ENCODE data around the gene MPND.

The MPND gene

DNA sequence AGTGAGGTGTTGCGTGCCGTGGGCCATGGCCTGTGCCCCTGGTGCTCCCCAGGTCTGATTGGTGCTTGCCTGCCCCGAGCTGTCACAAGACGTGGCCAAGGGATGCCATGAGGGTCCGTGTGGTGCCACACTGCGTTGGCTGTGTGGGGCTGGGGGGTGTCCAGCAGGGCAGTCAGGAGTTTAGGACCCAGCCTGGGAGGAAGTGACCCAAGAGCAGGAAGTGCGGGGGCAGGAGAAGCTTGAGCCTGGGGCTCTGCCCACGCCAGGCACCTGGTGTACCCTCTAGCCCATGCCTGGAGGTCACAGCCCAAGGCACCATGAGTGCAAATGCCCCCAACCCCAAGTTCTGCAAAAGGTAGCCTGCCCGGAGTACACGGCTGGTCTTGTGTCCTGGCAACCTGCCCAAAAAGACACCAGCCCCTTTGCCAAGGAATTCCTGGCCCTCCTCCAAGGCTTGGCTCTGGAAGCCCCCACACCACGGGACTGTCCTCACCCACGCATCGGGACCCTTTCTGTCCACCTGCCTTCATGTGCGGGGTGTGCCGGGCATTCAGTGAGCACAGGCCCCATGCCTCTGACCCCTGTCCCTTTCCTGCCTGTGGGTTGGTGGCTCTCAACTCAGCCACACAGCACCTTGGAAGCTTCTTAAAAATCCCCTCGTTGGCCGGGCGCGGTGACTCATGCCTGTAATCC, 24.9 kb downstream of the MPND start:
- DNase-seq: no peak

DNA sequence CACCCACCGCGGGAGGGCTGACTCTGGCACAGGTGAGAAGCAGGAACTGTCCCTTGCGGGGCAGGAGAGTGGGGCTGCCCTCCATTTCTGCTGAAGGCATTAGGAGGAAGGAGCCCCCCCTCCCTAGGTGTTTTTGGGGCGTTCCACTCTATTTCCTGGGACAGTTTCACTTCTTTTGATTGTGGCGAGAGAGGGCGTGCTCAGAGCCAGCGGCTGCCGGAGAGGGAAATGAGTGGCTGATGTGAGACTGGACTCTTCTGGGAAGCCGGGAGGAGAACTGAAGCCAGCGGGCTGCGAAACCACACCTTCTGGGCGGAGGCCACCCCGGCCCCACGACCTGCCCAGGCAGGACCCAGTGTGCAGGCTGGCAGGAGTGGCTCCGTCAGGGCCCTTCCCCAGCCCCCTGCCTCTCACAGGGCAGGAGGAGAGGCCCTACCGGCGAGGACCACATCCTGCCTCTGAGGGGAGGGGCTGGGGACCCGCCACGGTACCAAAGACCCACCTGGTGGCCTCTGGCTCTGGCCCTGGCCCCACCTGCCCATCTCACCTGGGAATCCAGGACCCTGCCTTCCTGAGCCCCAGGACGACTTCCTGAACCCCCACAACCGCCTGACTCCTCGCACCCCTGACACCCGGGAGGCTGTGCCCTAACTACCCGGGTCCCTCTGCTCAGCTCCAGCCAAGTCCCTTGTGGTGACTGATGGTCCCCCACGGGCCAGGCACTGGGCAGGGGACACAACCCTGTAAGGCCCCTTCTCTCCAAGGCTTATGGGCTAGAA, 25.9 kb downstream of the MPND start:
- DNase-seq: no peak

DNA sequence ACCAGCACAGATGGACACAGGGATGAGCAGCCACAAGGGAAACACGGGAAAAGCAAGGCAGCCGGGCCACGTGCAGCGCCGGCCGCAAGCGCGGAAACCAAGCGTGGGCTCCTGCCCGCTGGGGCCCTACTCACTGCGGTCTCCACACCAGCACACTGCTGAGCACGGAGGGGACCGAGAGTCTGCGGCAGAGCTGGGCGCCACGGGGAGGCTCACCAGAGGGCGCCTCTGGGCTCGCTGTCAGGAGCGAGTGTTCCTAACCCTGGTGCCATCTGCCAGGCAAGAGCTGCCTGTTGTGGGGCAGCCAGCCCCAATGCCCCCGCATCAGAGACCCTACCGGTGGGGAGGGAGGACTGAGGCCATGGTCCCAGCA, 26.5 kb downstream of the MPND start:
- DNase-seq: no peak

DNA sequence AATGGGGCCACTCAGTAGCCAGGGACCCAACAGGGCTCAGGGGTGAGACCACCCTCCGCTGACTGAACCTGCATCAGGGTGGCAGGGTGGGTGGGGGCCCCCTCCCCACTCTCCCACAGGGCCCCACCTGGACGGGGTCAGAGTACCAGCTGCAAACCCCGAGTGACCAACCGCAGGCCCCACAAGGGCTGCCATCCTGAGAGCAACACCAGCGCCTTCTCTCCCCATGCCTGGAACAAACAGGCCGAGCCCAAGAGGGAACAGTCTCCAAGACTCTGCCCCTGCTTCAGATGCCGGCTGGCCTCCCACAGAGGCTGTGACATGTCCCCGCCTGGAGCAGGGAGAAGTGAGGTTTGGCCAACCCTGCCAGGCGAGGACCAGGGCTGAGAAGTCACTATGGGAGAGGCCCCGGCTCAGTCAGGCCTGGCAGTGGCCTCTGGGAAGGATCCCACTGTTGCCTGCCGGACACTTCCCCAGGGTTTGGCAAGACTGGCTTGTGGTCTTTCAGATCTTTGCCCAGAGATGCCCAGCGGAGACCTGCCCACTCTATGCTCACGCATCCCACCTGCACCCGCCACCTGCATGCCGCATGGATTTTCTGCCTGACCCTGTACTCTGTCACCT, 27.2 kb downstream of the MPND start:
- DNase-seq: no peak

DNA sequence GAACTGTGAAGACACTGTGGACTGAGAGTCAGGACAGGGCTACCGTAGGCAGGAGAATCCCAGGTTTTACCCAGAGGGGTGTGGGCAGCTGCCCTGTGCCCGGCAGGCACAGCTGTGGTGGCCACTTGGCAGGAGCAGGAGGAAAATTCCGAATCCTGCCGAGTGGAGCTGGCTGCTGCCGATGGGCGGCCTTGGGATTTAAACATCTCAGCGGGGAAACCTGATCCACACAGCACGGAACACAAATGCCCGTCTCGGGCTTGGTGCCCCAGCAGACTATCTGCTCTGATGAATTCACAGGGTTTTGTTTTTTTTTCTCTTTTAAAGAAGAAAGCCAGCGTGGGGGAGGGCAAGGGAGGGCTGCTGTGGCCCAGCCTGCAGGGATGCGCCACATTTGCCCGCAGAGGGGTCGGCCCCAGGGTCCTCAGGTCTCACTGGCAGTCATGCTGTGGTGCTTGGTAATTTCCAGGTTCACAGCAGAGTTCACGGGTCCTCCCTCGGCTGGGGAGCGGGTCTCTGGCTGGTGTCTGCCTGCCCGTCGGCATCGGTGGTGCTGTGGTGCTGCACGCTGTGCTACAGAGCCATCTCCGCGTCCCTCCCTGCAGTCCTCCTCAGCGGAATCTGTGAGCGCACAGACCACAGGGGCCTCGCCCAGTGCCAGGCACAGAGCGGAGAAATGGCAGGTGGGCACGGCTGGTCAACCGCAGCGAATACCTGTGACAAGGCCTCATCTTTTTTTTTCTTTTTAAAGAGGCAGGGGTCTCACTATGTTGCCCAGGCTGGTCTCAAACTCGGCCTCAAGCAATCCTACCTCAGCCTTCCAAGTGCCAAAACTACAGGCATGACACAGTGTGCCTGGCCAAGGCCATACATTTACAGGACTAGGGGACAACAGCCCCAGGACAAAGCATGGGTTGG, 28.1 kb downstream of the MPND start:
- no peak for DNase-seq

DNA sequence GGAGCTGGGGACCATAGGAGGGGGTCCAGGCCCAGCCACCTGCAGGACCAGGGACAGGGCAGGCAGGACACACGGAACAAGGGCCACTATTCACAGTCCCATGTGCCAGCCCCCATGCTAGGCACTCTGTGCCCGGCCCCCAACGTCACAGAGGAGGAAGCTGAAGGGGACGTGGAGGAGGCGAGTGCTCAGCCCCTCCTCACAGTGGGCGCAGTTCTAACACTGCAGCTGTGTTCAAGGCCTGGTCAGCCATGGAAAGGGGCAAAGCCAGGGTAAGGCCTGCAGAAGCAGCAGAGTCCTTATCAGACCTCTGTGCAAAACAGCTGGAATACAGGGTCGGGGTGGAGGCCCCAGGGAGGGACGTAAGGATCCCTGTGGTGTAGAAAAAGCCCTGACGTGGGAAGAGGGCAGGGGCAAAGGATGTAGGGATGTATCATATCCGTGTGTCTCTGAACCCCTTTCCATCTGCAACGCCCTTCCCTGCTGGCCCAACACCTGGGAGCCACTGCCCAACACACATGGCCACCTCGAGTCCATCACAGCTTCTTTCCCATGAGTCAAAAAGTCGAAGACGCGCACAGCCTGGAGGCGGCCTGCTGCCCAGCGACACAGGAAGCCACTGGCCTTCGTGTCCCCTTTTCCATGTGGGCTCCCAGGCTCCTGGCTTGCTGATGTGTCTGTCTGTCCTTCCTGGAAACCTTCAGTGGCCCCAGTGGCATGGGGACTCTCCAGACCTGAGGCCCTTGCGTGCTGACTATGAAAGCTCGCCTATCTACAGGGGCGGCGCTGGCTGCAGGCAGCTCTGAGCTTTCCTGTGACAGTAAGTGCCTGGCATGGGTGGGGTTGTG, 29.0 kb downstream of the MPND start:
- no peak for DNase-seq

DNA sequence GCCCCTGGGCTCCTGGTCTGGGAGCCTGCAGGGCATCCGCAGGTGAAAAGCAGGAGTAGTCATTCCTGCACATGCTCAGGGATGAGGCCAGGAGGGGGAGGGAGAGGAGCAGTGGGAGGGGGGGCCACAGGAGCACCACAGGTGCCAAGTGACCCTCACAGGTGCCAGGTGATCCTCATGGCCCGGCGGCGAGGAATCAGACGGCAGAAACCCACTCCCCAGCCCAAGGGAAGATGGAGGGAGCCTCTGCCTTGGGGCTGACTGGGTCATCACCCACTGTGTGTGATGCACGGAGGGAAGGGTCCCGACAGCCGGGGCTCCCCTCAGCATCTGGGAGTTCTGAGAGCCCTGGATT, 29.6 kb downstream of the MPND start:
- DNase-seq: no peak

DNA sequence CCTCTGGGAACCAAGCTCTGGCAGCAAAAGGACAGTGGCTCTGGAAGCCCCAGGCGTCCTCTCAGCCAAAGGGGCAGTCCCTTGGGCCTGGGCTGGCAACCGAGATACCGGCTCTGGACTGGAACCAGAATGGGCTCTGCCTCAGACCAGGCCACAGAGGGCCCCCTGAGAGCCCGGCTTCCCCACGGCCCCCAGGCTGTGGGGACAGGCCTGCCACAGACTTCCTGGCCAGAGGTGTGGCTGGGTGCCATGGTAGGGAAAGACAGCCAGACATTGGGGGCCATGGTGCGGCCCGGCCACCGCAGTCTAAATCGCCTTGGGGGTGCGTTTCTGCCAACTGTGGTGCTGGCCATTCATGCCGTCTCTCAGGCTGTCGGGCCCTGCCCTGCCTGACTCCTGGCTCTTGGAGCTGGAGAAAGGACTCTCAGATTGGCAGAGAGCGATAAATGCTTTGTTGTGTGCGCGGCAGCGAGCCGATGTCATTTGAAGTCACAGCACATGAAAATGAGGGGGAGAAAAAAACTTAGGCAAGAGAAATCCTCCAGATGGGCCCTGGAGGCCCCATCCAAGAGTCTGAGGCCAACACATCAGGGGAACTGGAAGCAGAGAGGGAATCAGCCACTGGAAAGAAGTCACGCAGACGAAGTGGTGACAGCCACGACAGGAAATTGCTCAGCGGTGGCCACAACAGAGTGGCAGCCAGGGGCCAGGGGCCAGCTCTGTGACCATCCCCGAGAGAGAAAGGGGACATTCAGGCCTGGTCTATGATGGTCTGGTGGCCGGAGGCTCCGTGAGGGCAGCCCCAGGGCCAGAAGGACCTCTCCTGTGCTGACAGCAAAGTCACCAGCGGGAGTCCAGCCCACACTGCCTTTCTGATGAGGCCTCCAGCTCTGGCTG, 30.5 kb downstream of the MPND start:
- DNase-seq: no peak

DNA sequence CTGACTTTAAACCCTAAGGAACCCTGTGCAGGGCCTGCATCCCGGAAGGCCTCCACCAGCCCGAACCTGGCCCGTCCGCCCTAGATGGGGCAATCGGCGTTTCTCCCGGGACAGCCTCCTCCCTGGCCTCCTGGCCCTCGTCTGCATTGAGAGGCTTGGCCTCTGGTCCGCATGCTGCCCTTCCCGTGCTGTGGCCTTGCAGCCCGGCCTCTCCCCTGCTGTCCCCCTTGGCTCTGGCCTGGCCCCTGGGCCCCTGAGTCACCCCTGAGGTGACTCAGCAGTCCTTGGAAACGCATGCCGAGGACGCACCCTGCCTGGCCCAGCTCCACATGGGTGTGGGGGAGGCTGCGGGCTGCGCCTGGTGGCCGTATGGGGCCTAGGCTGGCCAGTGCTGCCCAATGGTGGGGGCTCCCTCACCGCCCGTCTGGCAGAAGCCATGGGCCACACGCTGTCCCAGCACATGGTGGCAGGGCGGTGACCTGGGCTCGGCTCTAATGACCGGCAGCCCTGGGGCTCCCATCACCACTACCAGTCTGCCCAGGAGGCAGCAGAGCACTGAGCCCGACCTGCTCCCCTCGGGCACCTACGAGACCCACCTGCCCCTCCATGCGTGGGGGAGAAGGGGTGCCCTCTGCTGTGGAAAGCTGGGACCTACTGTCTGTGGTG, 31.3 kb downstream of the MPND start:
- no peak for DNase-seq

DNA sequence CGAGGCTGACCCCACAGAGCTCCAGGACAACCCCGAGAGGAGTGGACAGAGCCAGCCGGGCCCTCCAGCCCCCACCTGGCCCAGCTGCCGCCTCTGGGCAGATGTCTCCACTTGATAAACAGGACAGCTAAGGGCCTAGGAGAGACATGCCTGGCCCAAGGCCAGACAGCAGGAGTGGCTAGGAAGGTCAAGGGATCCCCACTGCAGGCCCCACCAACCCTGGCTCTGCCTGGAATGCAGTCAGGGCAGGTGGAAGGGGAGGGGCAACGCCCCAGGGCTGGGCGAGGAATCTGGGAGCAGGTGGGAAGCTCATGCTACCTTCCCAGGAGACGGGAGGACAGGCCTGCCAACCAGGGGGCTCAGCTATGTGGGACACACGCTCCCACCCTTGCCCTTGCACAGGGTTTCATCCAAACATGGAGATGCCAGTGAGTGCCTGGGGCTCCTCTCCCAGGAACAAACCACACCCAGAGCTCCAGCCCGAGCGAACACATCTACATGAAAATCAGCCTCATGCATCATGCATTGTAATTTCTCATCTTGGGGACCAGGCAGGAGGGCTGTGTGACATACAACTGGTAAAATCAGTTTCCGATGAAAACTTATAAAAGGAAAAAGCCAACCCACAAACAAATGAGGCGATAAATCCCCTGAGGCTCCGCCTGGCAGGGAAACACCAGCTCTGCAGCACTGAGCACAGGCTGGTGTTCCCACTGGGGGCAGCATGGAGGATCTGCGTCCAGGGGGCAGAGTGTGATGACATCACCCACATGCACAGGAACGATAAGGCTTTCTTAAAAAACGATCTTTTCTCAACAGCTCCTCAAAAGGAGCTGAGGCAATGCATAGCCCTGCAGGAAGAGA, 32.0 kb downstream of the MPND start:
- DNase-seq: no peak

DNA sequence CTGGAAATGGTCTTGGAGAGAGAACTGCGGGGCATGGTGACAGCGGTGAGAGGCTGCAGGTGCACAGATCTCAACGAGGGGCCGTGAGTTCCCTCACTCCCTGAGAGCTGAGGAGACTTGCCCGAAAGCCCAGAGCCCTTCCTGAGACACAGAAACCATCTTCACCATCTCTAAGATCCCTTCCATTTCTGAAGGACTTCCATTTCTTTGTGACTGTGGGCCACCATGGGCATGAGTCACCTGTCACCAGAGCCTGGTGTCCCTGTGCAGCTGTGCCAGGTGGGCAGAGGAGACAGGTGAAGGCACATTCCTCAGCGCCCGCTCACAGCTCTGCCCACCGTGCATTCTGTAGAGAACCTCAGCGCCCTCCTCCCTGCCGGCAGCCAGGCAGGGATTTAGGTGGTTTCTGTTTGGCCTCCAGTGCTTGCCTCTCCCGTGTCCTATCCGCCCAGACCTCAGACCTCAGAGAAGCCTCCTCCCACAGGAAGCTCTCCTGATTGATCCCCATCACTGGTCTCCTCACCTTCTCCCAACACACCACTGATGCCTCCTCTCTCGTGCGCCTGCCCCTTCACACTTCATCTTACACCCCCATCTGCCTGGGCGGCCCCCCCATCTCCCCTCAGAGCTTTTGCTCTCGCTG, 32.8 kb downstream of the MPND start:
- DNase-seq: no peak

DNA sequence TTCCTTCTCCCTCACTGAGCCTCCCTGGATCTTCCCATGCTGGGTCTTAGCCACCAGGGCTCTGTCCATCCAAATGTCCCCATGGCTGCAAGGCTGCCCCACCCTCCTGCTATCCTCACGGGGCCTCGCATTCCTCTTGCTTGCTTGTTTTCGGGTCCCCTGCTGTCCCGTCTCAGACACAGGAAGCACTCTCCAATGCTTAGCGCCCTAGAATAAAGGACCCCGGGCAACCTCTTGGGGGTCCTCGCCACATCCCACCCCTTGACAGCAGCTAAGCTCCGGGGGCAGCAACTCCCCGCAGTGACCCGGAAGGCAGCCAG, 33.3 kb downstream of the MPND start:
- no peak for DNase-seq

DNA sequence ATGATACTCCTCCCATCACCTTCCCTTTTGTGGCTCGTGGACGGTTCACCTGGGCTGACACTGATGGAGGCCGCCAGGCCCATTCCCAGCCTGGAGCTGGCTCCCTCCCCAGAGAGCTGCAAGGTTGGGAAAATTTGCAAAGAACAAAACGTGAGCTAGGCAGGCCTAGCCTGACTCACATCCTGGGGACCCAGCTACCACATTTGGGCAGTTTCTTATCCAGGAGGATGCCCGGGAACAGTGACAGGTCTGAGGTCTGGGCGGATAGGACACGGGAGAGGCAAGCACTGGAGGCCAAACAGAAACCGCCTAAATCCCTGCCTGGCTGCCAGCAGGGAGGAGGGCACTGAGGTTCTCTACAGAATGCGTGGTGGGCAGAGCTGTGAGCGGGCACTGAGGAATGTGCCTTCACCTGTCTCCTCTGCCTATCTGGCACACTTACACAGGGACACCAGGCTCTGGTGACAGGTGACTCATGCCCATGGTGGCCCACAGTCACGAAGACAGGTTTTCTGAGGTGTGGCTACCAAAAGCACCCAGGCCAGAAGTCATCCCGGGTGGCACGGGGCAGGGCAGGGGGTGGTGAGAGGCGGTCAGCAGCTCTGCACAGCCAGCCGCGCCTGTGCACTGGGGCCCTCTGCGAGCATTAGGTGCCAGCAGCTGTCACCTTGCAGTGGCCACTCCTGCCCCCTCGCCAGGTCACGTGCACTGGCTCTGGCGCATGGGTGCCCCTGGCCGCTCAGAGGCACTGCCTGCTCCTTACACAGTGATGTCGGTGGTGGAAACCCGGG, 33.8 kb downstream of the MPND start:
- no peak for DNase-seq

DNA sequence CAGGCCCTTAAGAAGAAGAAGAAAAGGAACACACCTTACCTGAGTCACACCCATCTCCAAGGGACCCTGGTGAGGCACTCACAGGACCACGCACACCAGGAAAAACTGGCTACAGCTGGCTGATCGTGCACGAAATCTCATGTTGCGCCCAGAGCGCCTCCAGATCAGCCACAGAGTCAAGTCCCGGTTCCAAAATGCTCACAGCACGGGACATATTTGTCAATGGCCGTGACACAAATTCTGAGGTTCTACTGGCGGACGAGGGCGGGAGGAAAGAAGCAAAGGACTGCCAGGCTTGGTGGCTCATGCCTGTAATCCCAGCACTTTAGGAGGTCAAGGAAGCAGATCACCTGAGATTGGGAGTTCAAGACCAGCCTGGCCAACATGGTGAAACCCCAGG, 35.5 kb downstream of the MPND start:
- DNase-seq: no peak

DNA sequence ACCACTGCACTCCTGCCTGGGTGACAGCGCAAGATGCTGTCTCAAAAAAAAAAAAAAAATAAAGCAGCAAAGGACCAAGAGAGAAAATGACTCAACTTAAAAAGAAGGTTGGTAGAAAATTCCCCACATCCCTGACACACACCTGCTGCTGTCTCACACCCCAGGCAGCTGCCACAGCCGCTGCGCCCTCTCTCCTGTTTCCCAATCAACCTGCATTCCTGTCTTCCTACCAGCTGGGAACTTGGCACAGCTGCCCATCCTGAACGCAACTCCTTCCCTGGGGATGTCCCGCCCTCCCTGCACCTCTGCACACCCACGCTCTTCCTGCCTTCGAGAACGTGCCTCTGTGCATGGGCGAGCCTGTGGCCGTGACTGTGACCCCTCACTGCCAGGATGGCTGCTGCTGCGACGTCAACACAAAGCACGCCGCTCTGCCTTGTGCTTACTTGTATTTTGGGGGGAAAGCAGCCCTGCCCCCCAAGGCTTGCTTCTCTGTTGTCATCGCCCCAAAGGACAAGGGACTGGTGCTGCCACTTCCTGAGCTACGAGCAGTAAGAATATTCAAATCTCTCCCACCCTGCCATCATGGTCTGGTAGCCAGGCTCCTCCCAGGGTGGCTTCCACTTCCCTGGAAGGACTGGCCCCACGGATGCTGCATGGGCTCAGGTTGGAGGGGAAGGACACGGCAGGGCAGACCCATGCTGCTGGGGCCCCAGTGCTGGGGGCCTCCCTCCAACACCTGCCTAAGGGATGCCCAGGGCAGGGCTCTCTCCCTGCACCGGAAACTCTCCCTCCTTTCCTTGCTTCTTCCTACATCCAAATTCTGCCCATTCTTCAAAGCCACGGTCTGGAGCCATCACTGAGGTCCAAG, 36.3 kb downstream of the MPND start:
- no peak for DNase-seq

DNA sequence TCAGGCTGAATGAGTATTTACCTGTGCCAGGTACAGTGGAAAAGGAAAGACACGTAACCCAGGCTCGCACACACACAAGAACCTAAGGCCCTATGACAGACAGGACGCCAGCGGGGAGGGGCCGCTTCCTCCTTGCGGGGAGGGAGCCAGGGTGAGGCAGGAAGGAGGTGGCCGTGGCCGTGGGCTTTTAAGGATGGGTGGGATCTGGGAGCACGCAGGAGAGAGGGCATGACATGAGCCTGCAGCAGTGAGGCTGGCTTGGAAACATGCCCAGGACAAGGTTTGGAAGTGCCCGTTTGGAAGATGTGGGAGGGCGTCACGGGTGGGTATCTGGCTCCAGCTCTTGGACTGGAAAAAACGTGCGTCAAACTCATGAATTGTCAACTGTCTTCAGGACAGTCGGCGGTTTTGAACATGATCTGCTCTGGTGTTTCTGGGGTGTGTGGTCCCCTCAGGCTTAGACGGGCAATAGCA, 36.9 kb downstream of the MPND start:
- no peak for DNase-seq

Data from NCI-H1048 (cell line).